ENCODE results near the gene CAPN15.

GRCh38 chr16:553601-554296 lies 26.2 kb downstream of the CAPN15 start:
- TF ChIP-seq, protein P1, sequence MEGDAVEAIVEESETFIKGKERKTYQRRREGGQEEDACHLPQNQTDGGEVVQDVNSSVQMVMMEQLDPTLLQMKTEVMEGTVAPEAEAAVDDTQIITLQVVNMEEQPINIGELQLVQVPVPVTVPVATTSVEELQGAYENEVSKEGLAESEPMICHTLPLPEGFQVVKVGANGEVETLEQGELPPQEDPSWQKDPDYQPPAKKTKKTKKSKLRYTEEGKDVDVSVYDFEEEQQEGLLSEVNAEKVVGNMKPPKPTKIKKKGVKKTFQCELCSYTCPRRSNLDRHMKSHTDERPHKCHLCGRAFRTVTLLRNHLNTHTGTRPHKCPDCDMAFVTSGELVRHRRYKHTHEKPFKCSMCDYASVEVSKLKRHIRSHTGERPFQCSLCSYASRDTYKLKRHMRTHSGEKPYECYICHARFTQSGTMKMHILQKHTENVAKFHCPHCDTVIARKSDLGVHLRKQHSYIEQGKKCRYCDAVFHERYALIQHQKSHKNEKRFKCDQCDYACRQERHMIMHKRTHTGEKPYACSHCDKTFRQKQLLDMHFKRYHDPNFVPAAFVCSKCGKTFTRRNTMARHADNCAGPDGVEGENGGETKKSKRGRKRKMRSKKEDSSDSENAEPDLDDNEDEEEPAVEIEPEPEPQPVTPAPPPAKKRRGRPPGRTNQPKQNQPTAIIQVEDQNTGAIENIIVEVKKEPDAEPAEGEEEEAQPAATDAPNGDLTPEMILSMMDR (conservative IDR thresholded peaks at IDR 0.05): no peak
- TF ChIP-seq ZFX (IDR thresholded peaks at IDR 0.05): no peak

All from C4-2B (cell line).